BLaER1 treated with 17β-estradiol and CSF1 and Interleukin-3, amounts not matched to agents 10 nM and 100 nM (cell line): ENCODE measurements around the gene OR13C3.
"Not testable (repeated sequence)": the region's sequence is repeated elsewhere in the genome, so short reads cannot be mapped to it uniquely, and the experiment has no call there.

Experiments used
- H3K27ac ChIP-seq, 11 experiments: shearing (Covaris generic); formaldehyde crosslinking; 2 replicates each; pipeline ENCODE4 v1.8.1; 2022
- H3K27me3 ChIP-seq, 11 experiments: shearing (Covaris generic); formaldehyde crosslinking; 2 replicates each; pipeline ENCODE4 v1.8.1; 2022
- H3K36me3 ChIP-seq, 11 experiments: shearing (Covaris generic); formaldehyde crosslinking; 2 replicates each; pipeline ENCODE4 v1.8.1; 2022
- H3K4me1 ChIP-seq, 10 experiments: shearing (Covaris generic); formaldehyde crosslinking; 2 replicates each; pipeline ENCODE4 v1.8.1; 2022
- H3K4me2 ChIP-seq, 11 experiments: shearing (Covaris generic); formaldehyde crosslinking; 2 replicates each; pipeline ENCODE4 v1.8.1; 2022
- H3K4me3 ChIP-seq, 10 experiments: shearing (Covaris generic); formaldehyde crosslinking; 2 replicates each; pipeline ENCODE4 v1.8.1; 2022
- H3K9ac ChIP-seq, 11 experiments: shearing (Covaris generic); formaldehyde crosslinking; 2 replicates each; pipeline ENCODE4 v1.8.1; 2022
- H3K9me3 ChIP-seq, 11 experiments: shearing (Covaris generic); formaldehyde crosslinking; replicated peaks in 1 of 11; 2 replicates each; pipeline ENCODE4 v1.8.1; 2022
- H4K20me1 ChIP-seq, 11 experiments: shearing (Covaris generic); formaldehyde crosslinking; 2 replicates each; pipeline ENCODE4 v1.8.1; 2022
- Cebpa-rat ChIP-seq, 11 experiments: shearing (Covaris generic); IDR thresholded peaks; 2 replicates each; pipeline ENCODE4 v1.8.1; 2022

Gene OR13C3

DNA sequence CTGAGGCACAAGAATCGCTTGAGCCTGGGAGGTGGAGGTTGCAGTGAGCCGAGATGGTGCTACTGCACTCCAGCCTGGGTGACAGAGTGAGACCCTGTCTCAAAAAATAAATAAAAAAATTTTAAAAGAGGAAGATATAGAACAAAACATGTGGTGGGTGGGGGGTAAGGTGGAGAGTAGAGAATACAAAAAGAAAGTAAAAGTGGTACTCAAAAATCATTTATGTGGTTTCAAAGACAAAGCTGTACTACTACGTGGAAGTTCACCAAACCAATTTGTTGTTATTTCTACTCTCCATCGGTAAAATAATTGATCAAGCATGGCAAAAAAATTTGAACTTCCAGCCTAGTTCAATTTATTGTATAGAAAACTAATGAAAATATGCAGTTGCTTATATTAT is 8.0 kb upstream of the OR13C3 start:
- H3K27me3 ChIP-seq: no peaks in the 10 kb centered on the region
- H3K9ac ChIP-seq: no peak overlapping the region
- H3K9me3 ChIP-seq: no peaks in the 10 kb centered on the region
- H3K4me3 ChIP-seq: no peak overlapping the region
- H3K36me3 ChIP-seq: no peaks in the 10 kb centered on the region
- no peaks in the 10 kb centered on the region for H3K4me1 ChIP-seq
- H3K4me2 ChIP-seq: no peak overlapping the region
- TF ChIP-seq Cebpa-rat (IDR thresholded peaks at IDR 0.05): no peak
- no peaks in the 10 kb centered on the region for H4K20me1 ChIP-seq
- H3K27ac ChIP-seq: no peak overlapping the region

DNA sequence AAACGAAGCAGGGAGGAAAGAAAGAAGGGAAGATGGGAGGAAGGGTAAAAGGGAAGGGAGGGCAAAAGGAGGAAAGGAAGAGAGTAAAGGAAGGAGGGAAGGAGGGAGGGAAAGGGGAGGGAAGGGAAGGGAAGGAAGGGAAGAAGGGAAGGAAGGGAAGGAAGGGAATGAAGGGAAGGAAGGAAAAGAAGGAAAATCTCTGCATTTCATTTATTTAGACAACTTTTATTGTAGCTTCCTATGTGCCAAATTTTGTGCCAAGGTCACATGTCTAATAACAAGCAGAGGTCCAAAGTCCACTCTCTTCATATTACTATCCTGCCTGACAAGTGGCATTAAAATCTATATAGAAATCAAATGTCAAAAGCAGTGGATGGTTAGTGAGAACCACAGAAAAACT is 2.6 kb upstream of the OR13C3 start:
- no peak overlapping the region for H3K9ac ChIP-seq
- TF ChIP-seq Cebpa-rat (IDR thresholded peaks at IDR 0.05): no peak
- H3K9me3 ChIP-seq: no peaks in the 10 kb centered on the region
- H3K4me1 ChIP-seq: no peaks in the 10 kb centered on the region
- no peak overlapping the region for H3K4me3 ChIP-seq
- no peak overlapping the region for H3K4me2 ChIP-seq
- no peak overlapping the region for H3K27ac ChIP-seq
- H3K27me3 ChIP-seq: no peaks in the 10 kb centered on the region
- no peaks in the 10 kb centered on the region for H4K20me1 ChIP-seq
- H3K36me3 ChIP-seq: no peaks in the 10 kb centered on the region

DNA sequence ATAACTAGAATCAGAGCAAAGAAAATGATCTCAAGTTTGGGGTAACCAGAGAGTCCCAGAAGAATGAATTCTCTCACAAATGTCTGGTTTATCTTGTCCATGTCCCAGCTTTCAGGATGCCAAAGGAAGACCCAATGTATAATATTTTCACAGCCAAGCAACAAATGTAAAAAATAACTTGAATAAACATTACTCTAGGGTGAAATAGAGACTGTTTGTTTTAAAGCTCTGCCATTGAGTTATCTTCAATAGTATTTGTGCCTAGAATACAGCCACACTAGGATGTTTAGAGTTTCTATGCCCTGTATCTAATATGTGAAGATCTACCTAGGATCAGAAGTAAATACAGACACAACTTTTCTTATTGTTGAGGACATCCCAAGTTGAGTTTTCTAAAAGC is 9.5 kb downstream of the OR13C3 start, which contains the start of gene OR13C4:
Gene OR13C4, minus strand, starts transcription at position 101 of the 400 bp plus-strand sequence. Its CDS starts 0 bp downstream, at position 101.
- H4K20me1 ChIP-seq: no peaks in the 10 kb centered on the region
- H3K36me3 ChIP-seq: no peaks in the 10 kb centered on the region
- no peak for TF ChIP-seq Cebpa-rat (IDR thresholded peaks at IDR 0.05)
- H3K27me3 ChIP-seq: no peaks in the 10 kb centered on the region
- no peak within 1 kb of the TSS for H3K4me2 ChIP-seq
- no peak within 1 kb of the TSS for H3K4me3 ChIP-seq
- no peak within 1 kb of the TSS for H3K9ac ChIP-seq
- H3K4me1 ChIP-seq: no peaks in the 10 kb centered on the region
- H3K27ac ChIP-seq: no peak within 1 kb of the TSS
- H3K9me3 ChIP-seq: peaks cover 9 to 18% (median 13%) of the 10 kb centered on the region in 11 experiments; a peak in 18 of 22 replicates

DNA sequence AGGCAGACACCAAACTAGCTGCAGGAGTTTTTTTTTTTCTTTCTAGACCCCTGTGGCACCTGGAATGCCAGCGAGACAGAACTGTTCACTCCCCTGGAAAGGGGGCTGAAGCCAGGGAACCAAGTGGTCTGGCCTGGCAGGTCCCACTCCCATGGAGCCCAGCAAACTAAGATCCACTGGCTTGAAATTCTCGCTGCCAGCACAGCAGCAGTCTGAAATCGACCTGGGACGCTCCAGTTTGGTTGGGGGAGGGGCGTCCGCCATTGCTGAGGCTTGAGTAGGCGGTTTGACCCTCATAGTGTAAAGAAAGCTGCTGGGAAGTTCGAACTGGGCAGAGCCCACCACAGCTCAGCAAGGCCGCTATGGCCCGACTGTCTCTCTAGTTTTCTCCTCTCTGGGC is 16.4 kb downstream of the OR13C3 start:
- H3K36me3 ChIP-seq, H3K27ac ChIP-seq, H3K9ac ChIP-seq: not testable (repeated sequence)

DNA sequence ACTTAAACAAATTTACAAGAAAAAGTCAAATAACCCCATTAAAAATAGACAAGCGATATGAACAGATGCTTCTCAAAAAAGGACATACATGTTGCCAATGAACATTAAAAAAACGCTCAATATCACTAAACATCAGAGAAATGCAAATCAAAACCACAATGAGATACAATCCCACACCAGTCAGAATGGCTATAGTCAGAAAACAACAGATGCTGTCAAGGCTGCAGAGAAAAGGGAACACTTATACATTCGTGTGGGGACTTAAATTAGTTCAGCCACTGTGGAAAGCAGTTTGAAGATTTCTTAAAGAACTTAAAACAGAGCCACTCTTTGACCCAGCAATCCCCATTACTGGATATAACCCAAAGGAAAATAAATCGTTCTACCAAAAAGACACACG is 21.8 kb downstream of the OR13C3 start:
- Histone ChIP-seq H3K4me3 (no peak overlapping the region), H3K9ac (no peak overlapping the region), H3K27ac (no peak overlapping the region), H3K4me2 (no peak overlapping the region), H3K36me3 (no peaks in the 10 kb centered on the region), H3K4me1 (no peaks in the 10 kb centered on the region), H3K9me3 (no peaks in the 10 kb centered on the region), H4K20me1 (no peaks in the 10 kb centered on the region), H3K27me3 (no peaks in the 10 kb centered on the region)
- no peak for TF ChIP-seq Cebpa-rat (IDR thresholded peaks at IDR 0.05)

More for the DNA sequence above, 16.4 kb downstream of the OR13C3 start:
- H3K4me2 ChIP-seq, H4K20me1 ChIP-seq, H3K4me1 ChIP-seq, H3K4me3 ChIP-seq, H3K27me3 ChIP-seq: not testable (repeated sequence)
- peaks cover 9 to 15% (median 9%) of the 10 kb centered on the region in 11 experiments; a peak in 18 of 22 replicates for H3K9me3 ChIP-seq

DNA sequence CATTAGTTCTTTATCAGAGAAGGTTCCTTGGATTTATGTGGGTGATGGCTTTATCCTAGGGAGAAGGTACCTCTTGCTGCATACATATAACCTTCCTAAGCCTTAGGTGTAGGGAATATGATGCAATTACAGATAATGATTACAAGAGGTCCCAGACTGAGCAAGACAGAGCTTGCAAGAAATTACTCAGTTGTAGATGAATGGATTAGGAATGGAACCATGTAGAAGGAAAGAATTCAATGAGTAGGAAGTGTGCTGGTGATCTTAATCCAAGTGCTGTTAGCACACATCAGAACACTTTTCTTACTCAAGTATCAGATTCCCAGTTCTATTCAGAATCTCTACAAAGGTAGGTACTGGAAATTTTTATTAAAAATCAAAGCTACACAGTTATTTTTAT is 30.1 kb downstream of the OR13C3 start:
- Histone ChIP-seq H3K4me2 (no peak overlapping the region), H4K20me1 (no peaks in the 10 kb centered on the region), H3K9me3 (no peaks in the 10 kb centered on the region), H3K4me1 (no peaks in the 10 kb centered on the region), H3K4me3 (no peak overlapping the region), H3K27me3 (no peaks in the 10 kb centered on the region), H3K27ac (no peak overlapping the region), H3K9ac (no peak overlapping the region), H3K36me3 (no peaks in the 10 kb centered on the region)
- TF ChIP-seq Cebpa-rat (IDR thresholded peaks at IDR 0.05): no peak

DNA sequence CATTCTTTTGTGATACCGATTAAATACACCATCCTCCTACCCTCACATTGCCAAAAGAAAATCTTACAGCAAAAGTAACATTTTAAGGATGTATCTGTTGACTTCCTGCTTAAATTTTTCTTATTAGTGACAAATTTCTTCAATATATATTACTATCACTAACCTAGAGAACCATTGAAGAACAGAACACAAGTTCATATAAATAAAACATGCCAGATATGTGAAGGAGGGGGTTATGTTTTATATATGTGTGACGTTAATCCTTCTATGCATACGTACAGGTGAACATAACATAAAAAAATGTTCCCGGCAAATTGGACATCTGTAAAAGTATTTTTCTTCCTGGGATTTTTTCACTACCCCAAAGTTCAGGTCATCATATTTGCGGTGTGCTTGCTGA is 32.7 kb downstream of the OR13C3 start, which contains the start of gene OR13F1:
Gene OR13F1, plus strand, starts transcription at position 301 of the 400 bp plus-strand sequence. Its CDS starts 0 bp downstream, at position 301.
- Histone ChIP-seq H3K4me1 (no peaks in the 10 kb centered on the region), H3K9me3 (no peaks in the 10 kb centered on the region), H3K4me3 (no peak within 1 kb of the TSS), H4K20me1 (no peaks in the 10 kb centered on the region), H3K4me2 (no peak within 1 kb of the TSS), H3K27me3 (no peaks in the 10 kb centered on the region), H3K27ac (no peak within 1 kb of the TSS), H3K36me3 (no peaks in the 10 kb centered on the region), H3K9ac (no peak within 1 kb of the TSS)
- no peak for TF ChIP-seq Cebpa-rat (IDR thresholded peaks at IDR 0.05)

DNA sequence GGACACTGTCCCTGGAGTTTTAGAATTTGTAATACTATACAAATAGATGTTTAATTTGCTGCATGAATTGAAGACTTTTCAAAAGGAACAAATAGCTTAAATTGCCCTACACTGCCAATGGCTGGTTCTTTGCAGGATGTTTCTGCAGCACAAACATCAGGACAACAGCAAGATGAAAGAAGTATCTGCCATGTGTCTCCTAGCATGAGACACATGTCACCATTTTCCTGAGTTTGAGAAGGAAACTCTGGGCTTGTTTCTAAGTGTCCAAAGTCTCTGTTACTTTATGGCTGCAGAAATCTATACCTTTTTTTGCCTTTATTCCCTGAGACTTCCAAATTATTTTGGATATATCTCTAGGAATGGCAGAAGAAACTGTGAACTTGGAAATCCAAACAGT is 33.2 kb downstream of the OR13C3 start:
- Histone ChIP-seq H3K9ac (no peak overlapping the region), H3K27me3 (no peaks in the 10 kb centered on the region)
- no peak for TF ChIP-seq Cebpa-rat (IDR thresholded peaks at IDR 0.05)

DNA sequence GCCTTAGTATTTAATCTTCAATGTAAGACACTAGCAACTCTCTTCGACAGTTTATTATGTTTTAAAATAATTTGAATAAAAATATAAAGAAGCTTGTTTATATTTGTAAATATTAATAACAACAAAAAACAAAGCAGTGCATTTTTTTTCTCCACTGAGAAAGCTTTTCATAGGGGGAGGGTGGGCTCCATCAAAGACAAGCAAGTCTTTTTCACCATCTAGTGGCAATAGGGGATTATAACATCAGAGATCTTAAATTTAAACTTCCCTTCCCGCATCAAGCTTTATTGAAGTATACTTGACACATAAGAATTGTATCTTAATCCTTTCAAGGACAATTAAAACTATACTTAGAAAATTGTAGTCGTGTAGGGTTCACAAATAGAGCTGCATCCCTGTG is 41.8 kb downstream of the OR13C3 start:
- no peak overlapping the region for H3K27ac ChIP-seq
- no peaks in the 10 kb centered on the region for H3K4me1 ChIP-seq
- no peak overlapping the region for H3K4me2 ChIP-seq
- no peaks in the 10 kb centered on the region for H4K20me1 ChIP-seq
- no peak overlapping the region for H3K9ac ChIP-seq
- no peaks in the 10 kb centered on the region for H3K27me3 ChIP-seq
- H3K36me3 ChIP-seq: no peaks in the 10 kb centered on the region
- no peak overlapping the region for H3K4me3 ChIP-seq
- no peak for TF ChIP-seq Cebpa-rat (IDR thresholded peaks at IDR 0.05)
- peaks cover 0 to 9% (median 6%) of the 10 kb centered on the region in 11 experiments; a peak in 10 of 22 replicates for H3K9me3 ChIP-seq

More for the DNA sequence above, 33.2 kb downstream of the OR13C3 start:
- no peaks in the 10 kb centered on the region for H3K9me3 ChIP-seq
- no peaks in the 10 kb centered on the region for H3K36me3 ChIP-seq
- H4K20me1 ChIP-seq: no peaks in the 10 kb centered on the region
- no peak overlapping the region for H3K4me2 ChIP-seq
- no peak overlapping the region for H3K4me3 ChIP-seq
- H3K4me1 ChIP-seq: no peaks in the 10 kb centered on the region
- H3K27ac ChIP-seq: no peak overlapping the region
